Uterus (tissue), 4 donors: ENCODE results near the gene CD40. TPM values are rescaled to one million over a fixed set of nuclear protein-coding genes. Genes with fewer than 3 reads are reported as not detected.
A peak's percentile ranks its signal among the peaks of the same experiment; 100 is the strongest.

Source experiments
- DNase-seq, 2 donors: peaks; one replicate each; pipeline ENCODE4 v3.0.0-alpha.2; 2019 to 2020
- H3K27ac ChIP-seq, 2 donors: fragments of 200-600 bp; sonication (generic); 1 replicate in 1 of 2; 2 replicates in 1 of 2; pipeline ENCODE4 v1.5.1; 2016 to 2018
- H3K27me3 ChIP-seq, 2 donors: fragments of 200-600 bp; sonication (generic); one replicate each; pipeline ENCODE4 v1.5.1; 2018 to 2019; ENCODE audit warnings: control low read depth in 1 of 2
- H3K36me3 ChIP-seq, 2 donors: fragments of 200-600 bp; sonication (generic); one replicate each; pipeline ENCODE4 v1.5.1; 2019; ENCODE audit warnings: control low read depth in 1 of 2
- H3K4me1 ChIP-seq, 2 donors: fragments of 200-600 bp; sonication (generic); one replicate each; pipeline ENCODE4 v1.5.1; 2018 to 2019; ENCODE audit warnings: control low read depth in 1 of 2
- H3K4me3 ChIP-seq, 2 donors: fragments of 200-600 bp; sonication (generic); 1 replicate in 1 of 2; 2 replicates in 1 of 2; pipeline ENCODE4 v1.5.1; 2018 to 2019; ENCODE audit warnings: mild to moderate bottlenecking in 1 of 2
- H3K9me3 ChIP-seq, 2 donors: fragments of 200-600 bp; sonication (generic); one replicate each; pipeline ENCODE4 v1.5.1; 2019; ENCODE audit warnings: control low read depth in 1 of 2
- CTCF ChIP-seq, 4 experiments: fragments of 200-600 bp in 2 of 4; fragments of 450-650 bp in 2 of 4; sonication (generic) in 2 of 4; IDR thresholded peaks; one replicate each; pipeline ENCODE4 v1.5.1; 2016 to 2019; ENCODE audit warnings: antibody characterized with exemption in 4 of 4, mild to moderate bottlenecking in 2 of 4, moderate library complexity in 1 of 4
- POLR2A ChIP-seq, 2 donors: fragments of 450-650 bp; IDR thresholded peaks; one replicate each; pipeline ENCODE4 v1.6.1; 2016; ENCODE audit warnings: antibody characterized with exemption in 2 of 2, mild to moderate bottlenecking in 1 of 2, moderate library complexity in 1 of 2
- intact Hi-C: fragments of 100-400 bp; cut with DNase I; formaldehyde crosslinking; loops from one replicate; pipeline ENCODE4 v1.15.1; 2023; ENCODE audit warnings: low total_unique reads
- total RNA-seq, 4 donors: library from RNA; depleted of rRNA in 3 of 4; stranded (reverse); fragments of >200 nt in 3 of 4; gene quantifications; one replicate each; pipeline versions ENCODE4 v1.1.0 to v1.2.4, GENCODE V29; 2014 to 2023
- donor health status: DM: yes; HTN: yes; CAD: no.

CD40 gene
- total RNA-seq, 4 donors from 2014 or later = 2.6 to 36.5 (median 23.5) TPM

- no peaks in the 10 kb centered on the region for H3K27me3 ChIP-seq
- H3K4me1 ChIP-seq = no peaks in the 10 kb centered on the region
- H3K36me3 ChIP-seq = no peaks in the 10 kb centered on the region
- intact Hi-C loops = no loop called here
- no peak for DNase-seq
- no peaks in the 10 kb centered on the region for H3K9me3 ChIP-seq
- H3K4me3 ChIP-seq = peak overlapping the region; percentile 45 to 60
- peak overlapping the region; percentile 89 to 93 for H3K27ac ChIP-seq
- TF ChIP-seq CTCF (IDR thresholded peaks at IDR 0.05) = no peak
- TF ChIP-seq POLR2A (IDR thresholded peaks at IDR 0.05) = no peak
Measured at GRCh38 chr20:46119028-46119546, 973 bp downstream of the CD40 start.

GRCh38 chr20:46119547-46119946 lies 1.4 kb downstream of the CD40 start:
- H3K4me1 ChIP-seq = no peaks in the 10 kb centered on the region
- intact Hi-C loops = no loop called here
- DNase-seq = no peak
- H3K9me3 ChIP-seq = no peaks in the 10 kb centered on the region
- H3K27ac ChIP-seq = peak overlapping the region; percentile 19 to 93
- no peaks in the 10 kb centered on the region for H3K36me3 ChIP-seq
- no peak for TF ChIP-seq POLR2A (IDR thresholded peaks at IDR 0.05)
- TF ChIP-seq CTCF (IDR thresholded peaks at IDR 0.05) = no peak
- no peaks in the 10 kb centered on the region for H3K27me3 ChIP-seq
- H3K4me3 ChIP-seq = no peak overlapping the region

- Histone ChIP-seq H3K27ac (no peak overlapping the region), H3K27me3 (no peaks in the 10 kb centered on the region)
- intact Hi-C loops = no loop called here
Measured at GRCh38 chr20:46120136-46120535, 2.0 kb downstream of the CD40 start.

DNA sequence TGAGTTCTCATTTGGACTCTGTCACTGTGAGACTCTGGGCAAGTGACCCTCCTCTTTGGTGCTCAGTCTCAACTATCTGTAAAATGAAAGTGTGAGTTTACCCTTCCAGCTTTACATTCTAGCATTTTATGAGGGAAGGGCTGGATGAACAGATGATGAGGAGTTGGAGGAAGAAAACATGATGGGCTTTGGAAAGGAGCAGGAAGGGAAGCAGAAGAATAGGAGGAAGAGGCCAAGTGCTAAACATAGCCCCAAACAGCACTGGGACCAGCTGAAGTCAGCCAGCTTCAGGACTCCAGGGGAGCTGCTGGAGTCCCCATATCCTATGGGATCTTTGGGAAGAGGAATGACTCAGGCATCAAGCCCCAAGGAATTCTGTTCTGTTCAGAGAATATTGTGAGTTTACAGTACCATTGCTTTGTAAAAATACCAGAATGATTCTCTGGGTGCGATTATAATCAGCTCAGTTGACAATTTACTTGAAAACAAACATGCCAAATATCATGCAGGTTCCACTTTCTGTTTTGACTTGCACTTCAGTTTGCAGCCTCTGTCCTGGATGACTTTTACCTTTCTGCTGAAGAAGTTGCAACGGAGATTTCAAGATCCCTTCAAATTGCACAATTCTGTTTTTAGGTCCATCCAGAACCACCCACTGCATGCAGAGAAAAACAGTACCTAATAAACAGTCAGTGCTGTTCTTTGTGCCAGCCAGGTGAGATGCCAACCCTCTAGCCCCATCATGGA lies 3.2 kb downstream of the CD40 start:
- TF ChIP-seq CTCF (IDR thresholded peaks at IDR 0.05) (no peak), POLR2A (IDR thresholded peaks at IDR 0.05) (no peak)
- H3K27ac ChIP-seq = no peak overlapping the region
- no peak for DNase-seq
- H3K27me3 ChIP-seq = no peaks in the 10 kb centered on the region
- no peaks in the 10 kb centered on the region for H3K4me1 ChIP-seq
- no peaks in the 10 kb centered on the region for H3K9me3 ChIP-seq
- H3K36me3 ChIP-seq = no peaks in the 10 kb centered on the region
- H3K4me3 ChIP-seq = no peak overlapping the region
- intact Hi-C loops = no loop called here

More at GRCh38 chr20:46120136-46120535, 2.0 kb downstream of the CD40 start:
- no peak for DNase-seq
- Histone ChIP-seq H3K36me3 (no peaks in the 10 kb centered on the region), H3K9me3 (no peaks in the 10 kb centered on the region), H3K4me3 (no peak overlapping the region), H3K4me1 (no peaks in the 10 kb centered on the region)
- TF ChIP-seq CTCF (IDR thresholded peaks at IDR 0.05) (no peak), POLR2A (IDR thresholded peaks at IDR 0.05) (no peak)

DNA sequence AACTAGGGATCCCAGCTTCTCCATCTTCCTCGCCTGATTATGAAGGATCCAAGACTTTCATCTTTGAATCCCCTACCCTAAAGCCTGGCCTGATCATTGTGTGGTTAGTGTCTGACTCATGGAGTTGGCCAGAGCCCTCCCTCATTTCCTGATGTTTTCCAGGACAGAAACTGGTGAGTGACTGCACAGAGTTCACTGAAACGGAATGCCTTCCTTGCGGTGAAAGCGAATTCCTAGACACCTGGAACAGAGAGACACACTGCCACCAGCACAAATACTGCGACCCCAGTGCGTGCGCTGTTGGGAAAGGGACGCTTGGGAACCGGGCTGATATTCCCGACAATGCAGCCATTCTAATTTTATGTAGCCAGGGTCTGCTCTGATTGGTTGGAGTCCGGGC lies 4.0 kb downstream of the CD40 start:
- no peak for DNase-seq
- no peaks in the 10 kb centered on the region for H3K36me3 ChIP-seq
- no peaks in the 10 kb centered on the region for H3K4me1 ChIP-seq
- no peaks in the 10 kb centered on the region for H3K27me3 ChIP-seq
- no peak overlapping the region for H3K4me3 ChIP-seq
- intact Hi-C loops = no loop called here
- no peaks in the 10 kb centered on the region for H3K9me3 ChIP-seq
- H3K27ac ChIP-seq = peak overlapping the region in 1 of 2 donors; percentile 19
- TF ChIP-seq CTCF (IDR thresholded peaks at IDR 0.05) (no peak), POLR2A (IDR thresholded peaks at IDR 0.05) (no peak)
